Right cardiac atrium (tissue), 5 donors: Measurements from ENCODE around the gene CDH20. TPM values are rescaled to one million over a fixed set of nuclear protein-coding genes. Genes with fewer than 3 reads are reported as not detected.
A peak's percentile ranks its signal among the peaks of the same experiment; 100 is the strongest.

Source experiments
- ATAC-seq, 2 donors: fragments of 200-7000 bp; cut with Tn5 transposase; one replicate each; pipeline versions ENCODE4 v1.8.0 to v1.9.1; 2020; ENCODE audit warnings: moderate library complexity in 2 of 2, mild to moderate bottlenecking in 1 of 2
- DNase-seq, 3 donors: peaks; one replicate each; pipeline ENCODE4 v3.0.0-alpha.2; 2020
- H3K27ac ChIP-seq: one replicate; pipeline ENCODE4 v1.5.1; 2013; ENCODE audit warnings: mild to moderate bottlenecking, low read length, control low read depth, moderate library complexity
- H3K27me3 ChIP-seq: one replicate; pipeline ENCODE4 v1.6.1; 2013; ENCODE audit not compliant: control insufficient read depth, insufficient read depth
- H3K4me1 ChIP-seq: one replicate; pipeline ENCODE4 v1.6.1; 2013; ENCODE audit warnings: low read length; ENCODE audit not compliant: control insufficient read depth, insufficient read depth
- H3K4me3 ChIP-seq: one replicate; pipeline ENCODE4 v1.5.1; 2013; ENCODE audit warnings: low read length, control low read depth
- H3K9me3 ChIP-seq: one replicate; pipeline ENCODE4 v1.6.1; 2013; ENCODE audit warnings: low read length; ENCODE audit not compliant: control insufficient read depth
- WGBS: extraction: QIAGEN DNeasy Blood & Tissue Kit; methylation state at CpG from one replicate; pipeline ENCODE4 v1.1.7; 2013; 5-methylcytosine and 5-hydroxymethylcytosine counted together
- intact Hi-C, 4 donors: fragments of 100-400 bp; cut with DNase I; formaldehyde crosslinking; loops; one replicate each; pipeline versions ENCODE4 v1.11.0 to v1.14.0; 2022 to 2023
- polyA plus RNA-seq: library from polyadenylated mRNA; stranded (reverse); fragments of 200-250 nt; gene quantifications from one replicate; pipeline ENCODE4 v1.2.3, GENCODE V29; 2013
- total RNA-seq, 4 donors: library from RNA; stranded (reverse); fragmentation: NEBNext Ultra II Directional; extraction: Animal tissue kit (Norgen Biotek cat#: 25700); gene quantifications; one replicate each; pipeline ENCODE4 v1.2.1, GENCODE V29; 2021
- donor health status: healthy with polysubstance abuse.
- donor health status: DM: no; HTN: yes; CAD: no.
- donor health status: DM: no; HTN: no; CAD: no.
- donor health status: DM: no; HTN: yes; CAD: no; lungs with severe emphysema.
- donor health status: DM: yes; HTN: yes; CAD: no.

Gene CDH20
- total and polyA plus RNA-seq, 5 donors, result 0.05 to 0.23 (median 0.11) TPM; not detected in 2

DNA sequence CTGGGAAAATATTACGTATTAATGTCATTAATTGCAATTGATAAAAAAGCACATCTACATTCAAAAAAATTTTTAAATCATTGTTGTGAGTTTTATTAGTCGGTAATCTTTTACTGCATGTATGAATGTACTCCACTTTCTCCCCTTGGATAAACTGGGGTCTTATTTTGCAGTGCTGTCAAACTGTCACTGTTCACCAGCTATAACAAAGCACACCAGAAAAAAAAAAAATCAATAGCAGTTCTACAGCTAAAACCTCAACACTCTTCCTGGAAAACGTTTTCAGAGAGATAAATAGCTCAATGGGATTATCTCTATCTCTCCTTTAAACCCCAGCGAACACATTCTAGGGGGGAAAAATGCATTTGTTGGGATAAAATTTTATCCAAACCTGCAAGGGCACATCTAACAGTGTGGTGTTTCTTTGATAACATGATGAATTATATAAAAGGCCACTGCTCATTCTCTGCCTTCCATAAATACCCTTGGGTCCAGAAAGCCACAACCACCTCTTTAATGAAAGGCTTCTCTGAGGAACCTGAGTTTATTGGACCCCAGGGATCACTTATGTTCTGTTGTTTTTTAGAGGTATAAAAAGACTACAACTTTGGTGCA is 219.9 kb downstream of the CDH20 start:
- H3K27ac ChIP-seq, result no peak overlapping the region
- ATAC-seq (no peak), DNase-seq (no peak)
- 78% methylated on average over 4 of the region's 4 CpGs for WGBS
- no peaks in the 10 kb centered on the region for H3K27me3 ChIP-seq
- no peaks in the 10 kb centered on the region for H3K4me1 ChIP-seq
- H3K4me3 ChIP-seq, result no peak overlapping the region
- no peaks in the 10 kb centered on the region for H3K9me3 ChIP-seq
- intact Hi-C loops, result loop anchor here in 3 of 4 donors (5.0 to 10.0 kb wide), 2 partner anchors 342 to 574 kb away; partner anchors contain the start of gene RNF152 (in 3 of the 3)

DNA sequence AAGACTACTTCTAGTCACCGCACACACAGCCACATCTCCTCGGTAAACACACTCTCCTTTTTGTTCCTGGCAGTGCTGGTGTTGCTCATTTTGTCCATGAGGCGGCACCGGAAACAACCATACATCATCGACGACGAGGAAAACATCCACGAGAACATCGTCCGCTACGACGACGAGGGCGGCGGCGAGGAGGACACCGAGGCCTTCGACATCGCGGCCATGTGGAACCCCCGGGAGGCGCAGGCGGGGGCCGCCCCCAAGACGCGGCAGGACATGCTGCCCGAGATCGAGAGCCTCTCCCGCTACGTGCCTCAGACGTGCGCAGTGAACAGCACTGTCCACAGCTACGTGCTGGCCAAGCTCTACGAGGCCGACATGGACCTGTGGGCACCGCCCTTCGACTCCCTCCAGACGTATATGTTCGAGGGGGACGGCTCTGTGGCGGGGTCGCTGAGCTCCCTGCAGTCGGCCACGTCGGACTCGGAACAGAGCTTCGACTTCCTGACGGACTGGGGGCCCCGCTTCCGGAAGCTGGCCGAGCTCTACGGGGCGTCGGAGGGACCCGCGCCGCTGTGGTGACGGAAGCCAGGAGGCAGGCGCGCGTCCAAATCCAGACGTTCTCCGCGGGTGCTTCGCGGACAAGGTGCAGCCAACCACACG is 221.0 kb downstream of the CDH20 start:
- Histone ChIP-seq H3K4me3 (no peak overlapping the region), H3K27me3 (no peaks in the 10 kb centered on the region), H3K27ac (no peak overlapping the region), H3K9me3 (no peaks in the 10 kb centered on the region), H3K4me1 (no peaks in the 10 kb centered on the region)
- intact Hi-C loops, result loop anchor here in 3 of 4 donors (5.0 to 10.0 kb wide), 2 partner anchors 341 to 573 kb away; partner anchors contain the start of gene RNF152 (in 3 of the 3)
- 77% methylated on average over 67 of the region's 67 CpGs for WGBS
- ATAC-seq (peak; percentile 44 to 45), DNase-seq (peak in 2 of 3 donors; percentile 63 to 67)

DNA sequence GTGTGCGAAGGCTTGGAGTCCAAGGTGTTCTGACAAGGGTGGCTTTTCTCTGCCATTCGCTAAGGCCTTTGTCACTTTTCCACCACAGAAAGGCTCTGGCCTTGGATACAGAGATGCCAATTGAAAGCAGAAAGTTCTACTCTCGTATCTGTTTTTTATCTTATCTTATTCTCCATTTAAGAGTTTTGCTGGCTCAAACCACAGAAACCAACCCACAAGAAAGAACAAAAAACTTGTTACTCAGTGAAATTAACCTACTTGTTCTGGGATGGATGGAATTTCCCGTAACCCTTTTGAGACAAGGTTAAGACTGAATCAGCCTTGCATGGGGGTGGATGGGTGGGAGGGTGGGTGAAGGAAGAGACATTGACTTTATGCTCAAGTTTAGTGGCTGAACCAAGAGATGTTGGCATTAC is 221.7 kb downstream of the CDH20 start:
- intact Hi-C loops, result loop anchor here in 3 of 4 donors (5.0 to 10.0 kb wide), 2 partner anchors 340 to 572 kb away; partner anchors contain the start of gene RNF152 (in 3 of the 3)
- Histone ChIP-seq H3K27ac (no peak overlapping the region), H3K4me1 (no peaks in the 10 kb centered on the region), H3K27me3 (no peaks in the 10 kb centered on the region), H3K4me3 (no peak overlapping the region), H3K9me3 (no peaks in the 10 kb centered on the region)
- WGBS, result 85% methylated on average over 4 of the region's 4 CpGs
- ATAC-seq, result no peak
- DNase-seq, result no peak

DNA sequence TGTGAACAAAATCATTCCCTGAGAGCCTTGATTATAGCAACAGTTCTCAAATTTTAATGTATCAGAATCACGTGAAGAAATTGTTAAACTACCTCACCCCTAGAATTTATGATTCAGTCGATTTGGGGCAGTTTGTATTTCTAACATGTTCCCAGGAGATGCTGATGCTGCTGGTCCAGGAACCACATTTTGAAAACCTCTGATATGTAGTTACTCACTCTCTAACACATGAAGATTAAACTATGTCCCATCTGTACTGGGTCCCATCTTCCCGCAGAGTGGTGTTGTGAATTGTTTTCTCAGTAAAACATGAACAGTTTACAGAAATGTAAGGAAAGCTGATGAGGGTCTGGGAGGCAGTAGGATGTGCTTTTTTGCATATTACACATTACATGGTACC is 223.1 kb downstream of the CDH20 start:
- WGBS, result 79% methylated on average over 3 of the region's 3 CpGs
- H3K27ac ChIP-seq, result no peak overlapping the region
- H3K4me1 ChIP-seq, result no peaks in the 10 kb centered on the region
- no peak overlapping the region for H3K4me3 ChIP-seq
- intact Hi-C loops, result loop anchor here in 3 of 4 donors (10.0 kb wide), 1 partner anchor 338 kb away; the partner anchor contains the start of gene RNF152 (in 3 of the 3)
- DNase-seq (no peak), ATAC-seq (no peak)
- H3K9me3 ChIP-seq, result no peaks in the 10 kb centered on the region
- H3K27me3 ChIP-seq, result no peaks in the 10 kb centered on the region

DNA sequence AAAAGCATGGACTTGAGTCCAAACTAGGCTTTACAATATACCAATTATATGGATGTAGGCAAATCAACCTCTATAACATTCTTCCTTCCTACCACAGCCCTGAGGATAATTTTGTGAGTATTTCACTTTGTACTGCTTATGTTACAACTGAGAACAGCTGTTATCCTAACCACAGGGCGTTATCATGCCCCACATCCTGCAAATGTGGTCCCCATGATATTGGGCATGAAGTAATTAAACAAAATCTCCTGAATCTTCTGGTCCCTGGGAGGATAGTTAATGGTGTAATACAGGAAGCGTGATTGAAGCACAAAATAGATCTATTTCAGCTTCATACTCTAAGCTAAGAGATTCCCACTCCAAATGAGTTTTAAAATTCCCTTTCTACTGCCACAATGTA is 223.6 kb downstream of the CDH20 start:
- DNase-seq (no peak), ATAC-seq (no peak)
- Histone ChIP-seq H3K27me3 (no peaks in the 10 kb centered on the region), H3K4me3 (no peak overlapping the region), H3K27ac (no peak overlapping the region), H3K9me3 (no peaks in the 10 kb centered on the region), H3K4me1 (no peaks in the 10 kb centered on the region)
- WGBS, result 45% methylated on average over 2 of the region's 2 CpGs
- intact Hi-C loops, result loop anchor here in 3 of 4 donors (10.0 kb wide), 1 partner anchor 338 kb away; the partner anchor contains the start of gene RNF152 (in 3 of the 3)

DNA sequence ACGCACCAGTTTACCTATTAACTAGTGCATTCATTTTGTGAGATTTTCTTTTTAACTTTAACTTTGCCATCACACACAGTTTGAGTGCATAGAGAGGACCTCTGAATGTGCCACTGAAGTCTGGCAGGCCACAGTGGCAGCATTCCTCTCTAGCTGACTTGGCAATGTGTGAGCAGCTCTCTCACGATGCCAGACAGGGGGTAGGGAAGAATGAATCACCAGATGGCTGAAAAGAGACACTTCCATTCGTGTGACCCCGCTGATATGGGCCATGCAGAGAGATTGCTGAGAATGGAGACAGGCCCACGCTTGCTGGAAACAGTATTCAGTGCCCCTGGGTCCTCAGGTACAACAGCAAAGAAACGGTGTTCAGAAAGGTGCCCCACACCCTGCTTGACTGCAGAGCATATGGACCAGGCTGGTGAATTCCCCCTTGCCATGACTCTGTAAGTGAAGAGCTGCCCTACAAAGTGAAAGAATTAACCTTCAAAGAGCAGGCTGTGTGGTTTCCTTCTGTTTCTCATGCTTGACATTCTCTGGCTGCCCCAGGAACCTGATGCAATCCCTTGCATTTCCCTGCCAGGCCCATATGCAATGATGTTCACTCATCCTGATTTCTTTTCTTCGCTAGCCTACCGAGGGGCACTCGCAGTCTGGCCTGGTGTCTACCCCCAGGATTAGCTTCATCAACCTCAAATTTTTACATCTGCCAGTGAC is 236.1 kb downstream of the CDH20 start:
- Histone ChIP-seq H3K27me3 (no peaks in the 10 kb centered on the region), H3K4me3 (no peak overlapping the region), H3K27ac (peak overlapping the region; percentile 49), H3K9me3 (no peaks in the 10 kb centered on the region), H3K4me1 (no peaks in the 10 kb centered on the region)
- peak; percentile 96 to 97 for ATAC-seq
- peak; percentile 39 to 76 (median 65) for DNase-seq
- intact Hi-C loops, result no loop called here
- 69% methylated on average over 9 of the region's 9 CpGs for WGBS

DNA sequence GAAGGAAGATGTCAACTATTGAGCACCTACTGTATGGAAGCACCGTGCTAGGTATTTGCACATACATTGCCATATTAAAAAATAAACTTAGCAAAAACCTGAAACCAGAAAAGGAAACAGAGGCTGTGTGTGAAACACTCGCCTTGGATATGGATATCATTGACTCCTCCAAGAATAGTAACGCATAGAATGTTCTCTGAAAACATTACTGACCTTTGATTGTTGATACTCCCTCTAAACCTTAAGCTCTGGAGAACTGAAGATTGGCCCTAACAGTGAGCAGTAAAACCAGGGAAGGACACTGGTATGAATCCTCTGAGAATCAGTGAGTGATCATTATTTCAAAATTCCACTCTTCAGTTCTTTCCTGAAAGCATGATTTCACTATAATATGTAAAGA is 236.8 kb downstream of the CDH20 start:
- no peaks in the 10 kb centered on the region for H3K27me3 ChIP-seq
- ATAC-seq (peak in 1 of 2 donors; percentile 32), DNase-seq (no peak)
- H3K4me3 ChIP-seq, result no peak overlapping the region
- H3K4me1 ChIP-seq, result no peaks in the 10 kb centered on the region
- intact Hi-C loops, result no loop called here
- no peaks in the 10 kb centered on the region for H3K9me3 ChIP-seq
- WGBS, result 64% methylated on average over 3 of the region's 3 CpGs
- peak overlapping the region; percentile 49 for H3K27ac ChIP-seq

DNA sequence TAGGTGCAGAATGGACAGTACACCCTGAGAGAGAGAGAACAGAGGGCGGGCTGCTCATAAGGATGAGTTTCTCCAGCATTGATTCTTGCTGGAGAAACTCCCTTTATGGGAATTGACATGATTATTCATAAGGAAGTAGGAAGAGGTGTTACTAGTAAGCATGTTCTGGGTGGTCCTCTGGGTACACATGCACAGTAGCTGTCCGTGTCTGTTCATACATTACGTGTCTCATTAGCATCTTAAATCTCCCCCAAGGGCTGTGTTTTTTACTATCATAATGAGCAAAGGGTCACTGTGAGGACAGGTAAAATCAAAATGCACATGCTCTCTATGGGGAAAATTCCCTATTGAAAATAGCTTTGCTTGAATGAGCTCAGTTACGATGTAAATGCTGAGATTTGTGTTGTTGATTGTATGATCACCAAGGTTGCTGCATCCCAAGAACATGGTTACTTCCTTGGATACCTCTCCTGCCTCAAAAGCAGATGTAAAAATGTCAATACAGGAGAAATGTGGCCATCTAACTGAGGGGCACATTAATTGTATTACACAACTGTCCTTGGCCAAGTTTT is 238.9 kb downstream of the CDH20 start:
- Histone ChIP-seq H3K27ac (no peak overlapping the region), H3K4me1 (no peaks in the 10 kb centered on the region), H3K4me3 (no peak overlapping the region), H3K9me3 (no peaks in the 10 kb centered on the region), H3K27me3 (no peaks in the 10 kb centered on the region)
- DNase-seq (no peak), ATAC-seq (no peak)
- 96% methylated on average over 4 of the region's 4 CpGs for WGBS
- intact Hi-C loops, result no loop called here

DNA sequence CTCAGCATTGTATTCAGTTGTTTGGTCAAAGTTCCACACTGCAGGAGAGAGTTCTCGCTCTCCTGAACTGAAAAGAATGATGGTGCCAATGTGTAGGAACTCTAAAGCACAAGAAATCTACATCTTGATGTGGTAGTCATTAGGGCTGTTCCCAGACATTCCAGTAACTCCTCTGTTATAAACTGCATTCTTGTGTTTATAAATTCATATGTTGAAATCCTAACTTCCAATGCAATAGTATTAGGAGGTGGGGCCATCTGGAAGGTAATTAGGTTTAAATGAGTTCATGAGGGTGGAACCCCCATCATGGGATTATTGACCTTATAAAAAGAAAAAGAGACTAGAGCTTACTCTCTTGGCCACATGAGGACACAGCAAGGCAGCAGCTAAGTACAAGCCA is 239.6 kb downstream of the CDH20 start:
- no peak overlapping the region for H3K4me3 ChIP-seq
- intact Hi-C loops, result no loop called here
- no peaks in the 10 kb centered on the region for H3K4me1 ChIP-seq
- H3K9me3 ChIP-seq, result no peaks in the 10 kb centered on the region
- 94% methylated on average over 1 of the region's 1 CpG for WGBS
- no peak for DNase-seq
- no peak for ATAC-seq
- no peak overlapping the region for H3K27ac ChIP-seq
- no peaks in the 10 kb centered on the region for H3K27me3 ChIP-seq

DNA sequence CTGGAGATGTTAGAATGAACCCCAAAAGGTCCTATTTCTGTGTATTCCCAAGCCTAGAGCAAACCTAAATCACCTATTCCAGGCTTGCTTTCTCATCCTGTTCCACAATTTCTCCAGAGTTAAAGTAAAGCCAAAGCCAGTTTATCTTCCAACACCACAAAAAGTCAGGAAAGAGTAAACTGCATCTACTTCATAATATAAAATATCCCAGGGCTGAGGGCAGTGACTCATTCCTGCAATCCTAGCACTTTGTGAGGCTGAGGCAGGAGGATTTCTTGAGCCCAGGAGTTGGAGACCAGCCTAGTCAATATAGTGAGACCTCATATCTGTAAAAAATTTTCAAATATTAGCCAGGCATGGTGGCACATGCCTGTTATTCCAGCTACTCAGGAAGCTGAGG is 241.4 kb downstream of the CDH20 start:
- H3K9me3 ChIP-seq, result no peaks in the 10 kb centered on the region
- no peaks in the 10 kb centered on the region for H3K27me3 ChIP-seq
- intact Hi-C loops, result no loop called here
- no peak for ATAC-seq
- H3K27ac ChIP-seq, result no peak overlapping the region
- no peak overlapping the region for H3K4me3 ChIP-seq
- H3K4me1 ChIP-seq, result no peaks in the 10 kb centered on the region
- DNase-seq, result no peak

DNA sequence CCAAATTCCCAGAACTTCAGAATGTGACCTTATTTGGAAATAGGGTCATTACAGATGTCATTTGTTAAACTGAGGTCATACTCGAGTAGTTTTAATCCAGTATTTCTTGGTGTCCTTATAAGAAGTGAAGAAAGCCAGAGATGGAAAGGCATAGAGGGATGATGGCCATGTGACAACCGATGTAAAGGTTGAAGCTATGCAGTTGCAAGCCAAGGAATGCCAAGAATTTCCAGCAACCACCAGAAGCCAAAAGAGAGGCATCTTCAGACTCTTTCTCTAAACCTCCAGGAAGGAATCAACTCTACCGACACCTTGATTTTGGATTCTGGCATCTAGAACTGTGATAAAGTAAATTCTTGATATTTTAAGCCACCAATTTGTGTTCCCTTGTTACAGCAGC is 242.2 kb downstream of the CDH20 start:
- no peak overlapping the region for H3K27ac ChIP-seq
- no peaks in the 10 kb centered on the region for H3K27me3 ChIP-seq
- WGBS, result 51% methylated on average over 3 of the region's 3 CpGs
- intact Hi-C loops, result no loop called here
- DNase-seq (no peak), ATAC-seq (no peak)
- no peaks in the 10 kb centered on the region for H3K9me3 ChIP-seq
- no peaks in the 10 kb centered on the region for H3K4me1 ChIP-seq
- H3K4me3 ChIP-seq, result no peak overlapping the region
